Measurements from ENCODE around the gene TMIGD2.

DNA sequence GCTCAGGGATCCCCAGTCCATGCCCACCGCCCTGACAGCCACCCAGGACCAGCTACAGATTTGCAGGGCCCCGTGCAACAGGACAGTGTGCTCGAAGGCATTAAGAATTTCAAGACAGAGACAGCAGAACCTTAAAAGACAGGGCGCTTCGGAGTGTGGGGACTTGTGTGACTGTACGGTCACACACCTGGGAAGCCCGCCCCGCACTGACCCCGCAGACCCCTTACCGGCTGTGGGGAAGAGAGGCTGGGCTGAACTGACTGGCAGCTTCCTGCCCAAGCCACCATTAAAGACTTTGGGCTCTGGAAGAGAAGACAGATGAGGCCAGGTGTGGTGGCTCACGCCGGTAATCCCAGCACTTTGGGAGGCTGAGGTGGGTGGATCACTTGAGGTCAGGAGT is 22.0 kb upstream of the TMIGD2 start:
- no peak for TF ChIP-seq FOXM1 (IDR thresholded peaks at IDR 0.05; ENCODE audit: borderline replicate concordance, low read depth)
- TF ChIP-seq RAD21 (IDR thresholded peaks at IDR 0.05; ENCODE audit: low read depth): no peak
- no peak for TF ChIP-seq CEBPB (IDR thresholded peaks at IDR 0.05)
- TF ChIP-seq, protein P1, sequence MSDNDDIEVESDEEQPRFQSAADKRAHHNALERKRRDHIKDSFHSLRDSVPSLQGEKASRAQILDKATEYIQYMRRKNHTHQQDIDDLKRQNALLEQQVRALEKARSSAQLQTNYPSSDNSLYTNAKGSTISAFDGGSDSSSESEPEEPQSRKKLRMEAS (IDR thresholded peaks at IDR 0.05): no peak
- no peak for TF ChIP-seq ZBTB7A (IDR thresholded peaks at IDR 0.05; ENCODE audit: low read depth)
- no peak for TF ChIP-seq TEAD4 (IDR thresholded peaks at IDR 0.05)
- TF ChIP-seq, protein P2, sequence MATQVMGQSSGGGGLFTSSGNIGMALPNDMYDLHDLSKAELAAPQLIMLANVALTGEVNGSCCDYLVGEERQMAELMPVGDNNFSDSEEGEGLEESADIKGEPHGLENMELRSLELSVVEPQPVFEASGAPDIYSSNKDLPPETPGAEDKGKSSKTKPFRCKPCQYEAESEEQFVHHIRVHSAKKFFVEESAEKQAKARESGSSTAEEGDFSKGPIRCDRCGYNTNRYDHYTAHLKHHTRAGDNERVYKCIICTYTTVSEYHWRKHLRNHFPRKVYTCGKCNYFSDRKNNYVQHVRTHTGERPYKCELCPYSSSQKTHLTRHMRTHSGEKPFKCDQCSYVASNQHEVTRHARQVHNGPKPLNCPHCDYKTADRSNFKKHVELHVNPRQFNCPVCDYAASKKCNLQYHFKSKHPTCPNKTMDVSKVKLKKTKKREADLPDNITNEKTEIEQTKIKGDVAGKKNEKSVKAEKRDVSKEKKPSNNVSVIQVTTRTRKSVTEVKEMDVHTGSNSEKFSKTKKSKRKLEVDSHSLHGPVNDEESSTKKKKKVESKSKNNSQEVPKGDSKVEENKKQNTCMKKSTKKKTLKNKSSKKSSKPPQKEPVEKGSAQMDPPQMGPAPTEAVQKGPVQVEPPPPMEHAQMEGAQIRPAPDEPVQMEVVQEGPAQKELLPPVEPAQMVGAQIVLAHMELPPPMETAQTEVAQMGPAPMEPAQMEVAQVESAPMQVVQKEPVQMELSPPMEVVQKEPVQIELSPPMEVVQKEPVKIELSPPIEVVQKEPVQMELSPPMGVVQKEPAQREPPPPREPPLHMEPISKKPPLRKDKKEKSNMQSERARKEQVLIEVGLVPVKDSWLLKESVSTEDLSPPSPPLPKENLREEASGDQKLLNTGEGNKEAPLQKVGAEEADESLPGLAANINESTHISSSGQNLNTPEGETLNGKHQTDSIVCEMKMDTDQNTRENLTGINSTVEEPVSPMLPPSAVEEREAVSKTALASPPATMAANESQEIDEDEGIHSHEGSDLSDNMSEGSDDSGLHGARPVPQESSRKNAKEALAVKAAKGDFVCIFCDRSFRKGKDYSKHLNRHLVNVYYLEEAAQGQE (IDR thresholded peaks at IDR 0.05; ENCODE audit: low read depth): no peak
- TF ChIP-seq EP300 (IDR thresholded peaks at IDR 0.05; ENCODE audit: borderline replicate concordance): no peak
- TF ChIP-seq TCF12 (IDR thresholded peaks at IDR 0.05; ENCODE audit: low read depth): no peak
- no peak for TF ChIP-seq EGR1 (IDR thresholded peaks at IDR 0.05)
- no peak for TF ChIP-seq YY1 (IDR thresholded peaks at IDR 0.05; ENCODE audit: low read depth)
- TF ChIP-seq TAF1 (IDR thresholded peaks at IDR 0.05; ENCODE audit: low read depth): no peak

Data from Ishikawa (cell line).